ENCODE measurements around the gene PRSS27. TPM values are rescaled to one million over a fixed set of nuclear protein-coding genes. Genes with fewer than 3 reads are reported as not detected.

The PRSS27 gene
- polyA plus RNA-seq, 1 of the 3 experiments (the other 2 are of a cell fraction), result 7.7 TPM

- TF ChIP-seq USF2 (IDR thresholded peaks at IDR 0.05; ENCODE audit: borderline replicate concordance, low read depth, low read length), result no peak
Measured at GRCh38 chr16:2741168-2741567, 21.1 kb upstream of the PRSS27 start (continued).

- POLR2A ChIA-PET, result interaction anchor here (0.6 to 1.8 kb wide), 2 partner anchors 11 to 120 kb away, joined by 3 to 5 read pairs; no protein-coding TSS in a partner anchor
- Histone ChIP-seq H3K36me3 (replicated peaks in 1 of 2; ENCODE audit: control insufficient read depth in 1 of 2, insufficient read depth in 2 of 2, low read length in 1 of 2) (no peaks in the 10 kb centered on the region), H3F3A (replicated peaks; ENCODE audit: insufficient read depth) (no peaks in the 10 kb centered on the region), H3K9me3 (no peaks in the 10 kb centered on the region), H4K20me1 (ENCODE audit: insufficient read depth) (no peaks in the 10 kb centered on the region), H3K4me2 (no peak overlapping the region), H3K4me1 (ENCODE audit: control insufficient read depth in 1 of 2, insufficient read depth in 2 of 2, low read depth in 1 of 2, low read length in 1 of 2) (no peaks in the 10 kb centered on the region; a peak in 1 of 4 replicates), H3K4me3 (ENCODE audit: low read depth in 2 of 2, low read length in 1 of 2) (no peak overlapping the region), H3K79me2 (ENCODE audit: insufficient read depth) (no peaks in the 10 kb centered on the region), H3K27ac (ENCODE audit: low read depth in 2 of 2, low read length in 1 of 2) (no peak overlapping the region), H3K9ac (no peak overlapping the region), H2AFZ (ENCODE audit: low read depth) (no peak overlapping the region), H3K9me2 (no peaks in the 10 kb centered on the region), H3K27me3 (ENCODE audit: insufficient read depth) (no peaks in the 10 kb centered on the region)
- no peak for DNase-seq
- 83% methylated on average over 6 of the region's 6 CpGs for WGBS (ENCODE audit: low lambda C conversion rate)
- TF ChIP-seq RXRA (IDR thresholded peaks at IDR 0.05; ENCODE audit: borderline replicate concordance, low read depth) (no peak), PBX3 (IDR thresholded peaks at IDR 0.05) (no peak), GATA2 (CRISPR knock-in tag; IDR thresholded peaks at IDR 0.05) (no peak), FOSL2 (IDR thresholded peaks at IDR 0.05; ENCODE audit: borderline replicate concordance, low read depth) (no peak), GABPA (IDR thresholded peaks at IDR 0.05; ENCODE audit: low read depth) (no peak), ZBTB33 (IDR thresholded peaks at IDR 0.05; ENCODE audit: borderline replicate concordance, low read depth) (no peak), JUND (IDR thresholded peaks at IDR 0.05) (no peak), TAF1 (IDR thresholded peaks at IDR 0.05; ENCODE audit: borderline replicate concordance, low read depth, low read length) (no peak), ELF1 (IDR thresholded peaks at IDR 0.05) (no peak), EP300 (IDR thresholded peaks at IDR 0.05; ENCODE audit: borderline replicate concordance in 1 of 2, low read depth in 1 of 2, low read length in 1 of 2) (no peak), POLR2AphosphoS5 (IDR thresholded peaks at IDR 0.05; ENCODE audit: low read depth, low read length) (no peak), EZH2phosphoT487 (IDR thresholded peaks at IDR 0.05; ENCODE audit: borderline replicate concordance, low read depth) (no peak), RAD21 (IDR thresholded peaks at IDR 0.05; ENCODE audit: low read length) (no peak), IRF3 (IDR thresholded peaks at IDR 0.05; ENCODE audit: low read depth, low read length) (no peak), REST (IDR thresholded peaks at IDR 0.05; ENCODE audit: low read depth, low read length) (no peak)
- CTCF ChIA-PET, result no interaction called here
Measured at GRCh38 chr16:2740476-2740875, 20.5 kb upstream of the PRSS27 start.
